Liver (tissue), 9 donors: ENCODE data around the gene F2RL1. TPM values are rescaled to one million over a fixed set of nuclear protein-coding genes. Genes with fewer than 3 reads are reported as not detected.
A peak's percentile ranks its signal among the peaks of the same experiment; 100 is the strongest.
"Not testable (repeated sequence)": the region's sequence is repeated elsewhere in the genome, so short reads cannot be mapped to it uniquely, and the experiment has no call there.

ENCODE experiments used
- DNase-seq: peaks from one replicate; pipeline ENCODE4 v3.0.0-alpha.2; 2017; ENCODE audit warnings: low spot score
- H3K27ac ChIP-seq, 2 donors: one replicate each; pipeline ENCODE4 v1.7.0; 2013; ENCODE audit warnings: inconsistent platforms in 2 of 2, low read length in 2 of 2, control low read depth in 1 of 2, low read depth in 1 of 2, mild to moderate bottlenecking in 1 of 2
- H3K27me3 ChIP-seq, 4 donors: one replicate each; pipeline versions ENCODE4 v1.6.1 to v1.7.0; 2013; ENCODE audit warnings: low read length in 3 of 4, inconsistent platforms in 1 of 4, mild to moderate bottlenecking in 1 of 4, moderate library complexity in 1 of 4; ENCODE audit not compliant: control insufficient read depth in 4 of 4, insufficient read depth in 4 of 4
- H3K36me3 ChIP-seq, 4 donors: one replicate each; pipeline versions ENCODE4 v1.6.1 to v1.7.0; 2013; ENCODE audit warnings: low read length in 3 of 4, mild to moderate bottlenecking in 3 of 4, low read depth in 1 of 4, moderate library complexity in 1 of 4; ENCODE audit not compliant: control insufficient read depth in 4 of 4, insufficient read depth in 3 of 4
- H3K4me1 ChIP-seq, 4 donors: one replicate each; pipeline versions ENCODE4 v1.6.1 to v1.7.0; 2013; ENCODE audit warnings: low read length in 3 of 4, mild to moderate bottlenecking in 3 of 4, moderate library complexity in 1 of 4; ENCODE audit not compliant: control insufficient read depth in 4 of 4, insufficient read depth in 4 of 4
- H3K4me3 ChIP-seq, 3 donors: one replicate each; pipeline versions ENCODE4 v1.6.1 to v1.7.0; 2013; ENCODE audit warnings: low read length in 3 of 3, control low read depth in 1 of 3, low read depth in 1 of 3, mild to moderate bottlenecking in 1 of 3
- H3K9ac ChIP-seq, 2 donors: one replicate each; pipeline ENCODE4 v1.7.0; 2013; ENCODE audit warnings: low read length in 2 of 2, mild to moderate bottlenecking in 2 of 2, moderate library complexity in 2 of 2, control low read depth in 1 of 2, low read depth in 1 of 2
- H3K9me3 ChIP-seq, 4 donors: one replicate each; pipeline versions ENCODE4 v1.6.1 to v1.7.0; 2013; ENCODE audit warnings: low read length in 3 of 4; ENCODE audit not compliant: control insufficient read depth in 4 of 4
- CTCF ChIP-seq: fragments of 150-350 bp; IDR thresholded peaks from 2 replicates; pipeline ENCODE4 v1.5.1; 2017; ENCODE audit warnings: improper control_type of control experiment, low read depth, low read length; ENCODE audit not compliant: missing input control
- FOXA1 ChIP-seq: IDR thresholded peaks from 2 replicates; pipeline ENCODE4 v1.6.1; 2016; ENCODE audit warnings: antibody characterized with exemption
- FOXA2 ChIP-seq: IDR thresholded peaks from 2 replicates; pipeline ENCODE4 v1.6.1; 2016; ENCODE audit warnings: antibody characterized with exemption
- GABPA ChIP-seq, 2 donors: IDR thresholded peaks in 1 of 2; conservative IDR thresholded peaks in 1 of 2; 2 replicates each; pipeline ENCODE4 v1.6.1; 2016; ENCODE audit warnings: antibody characterized with exemption in 2 of 2, mild to moderate bottlenecking in 1 of 2, moderate library complexity in 1 of 2
- HNF4A ChIP-seq, 2 donors: conservative IDR thresholded peaks; 2 replicates each; pipeline ENCODE4 v1.6.1; 2016; ENCODE audit warnings: antibody characterized with exemption in 2 of 2, mild to moderate bottlenecking in 2 of 2
- JUND ChIP-seq, 2 donors: IDR thresholded peaks; 2 replicates each; pipeline ENCODE4 v1.6.1; 2016; ENCODE audit warnings: antibody characterized with exemption in 2 of 2
- MAX ChIP-seq: IDR thresholded peaks from 2 replicates; pipeline ENCODE4 v1.6.1; 2016; ENCODE audit warnings: antibody characterized with exemption
- NR2F2 ChIP-seq: IDR thresholded peaks from 2 replicates; pipeline ENCODE4 v1.6.1; 2016; ENCODE audit warnings: antibody characterized with exemption
- RAD21 ChIP-seq, 2 donors: IDR thresholded peaks; 2 replicates each; pipeline ENCODE4 v1.6.1; 2016; ENCODE audit warnings: antibody characterized with exemption in 2 of 2, mild to moderate bottlenecking in 2 of 2
- REST ChIP-seq: IDR thresholded peaks from 2 replicates; pipeline ENCODE4 v1.6.1; 2016; ENCODE audit warnings: antibody characterized with exemption, mild to moderate bottlenecking
- RXRA ChIP-seq, 2 donors: IDR thresholded peaks; 2 replicates each; pipeline ENCODE4 v1.6.1; 2017 to 2018; ENCODE audit warnings: antibody characterized with exemption in 2 of 2, mild to moderate bottlenecking in 1 of 2
- SP1 ChIP-seq: IDR thresholded peaks from 2 replicates; pipeline ENCODE4 v1.6.1; 2018; ENCODE audit warnings: antibody characterized with exemption, mild to moderate bottlenecking
- TAF1 ChIP-seq: conservative IDR thresholded peaks from 2 replicates; pipeline ENCODE4 v1.6.1; 2016; ENCODE audit warnings: antibody characterized with exemption, mild to moderate bottlenecking
- YY1 ChIP-seq: IDR thresholded peaks from 2 replicates; pipeline ENCODE4 v1.6.1; 2016; ENCODE audit warnings: antibody characterized with exemption, mild to moderate bottlenecking
- WGBS: extraction: QIAGEN DNeasy Blood & Tissue Kit; methylation state at CpG from one replicate; pipeline ENCODE4 v1.1.7; 2013; 5-methylcytosine and 5-hydroxymethylcytosine counted together
- polyA plus RNA-seq, 2 donors: library from polyadenylated mRNA; stranded (reverse) in 1 of 2; unstranded in 1 of 2; fragments of 200-250 nt in 1 of 2; fragments of >200 nt in 1 of 2; fragmentation: Nextera tagmentation in 1 of 2; extraction: Ambion mirVana in 1 of 2; gene quantifications; one replicate each; pipeline versions ENCODE4 v1.2.1 to v1.2.3, GENCODE V29; 2013 to 2015
- total RNA-seq, 2 donors: library from RNA; depleted of rRNA; stranded (reverse); fragments of >200 nt; gene quantifications; one replicate each; pipeline ENCODE4 v1.2.3, GENCODE V29; 2014
- TF ChIP-seq, protein P1 (sequence below): IDR thresholded peaks from 2 replicates; pipeline ENCODE4 v1.6.1; 2016; ENCODE audit warnings: antibody characterized with exemption
- TF ChIP-seq, protein P2 (sequence below): IDR thresholded peaks from 2 replicates; pipeline ENCODE4 v1.6.1; 2016; ENCODE audit warnings: antibody characterized with exemption
- donor health status: healthy.
- donor health status: healthy.
- donor health status: healthy.
- donor health status: healthy.
- donor health status: healthy.

The F2RL1 gene
- total and polyA plus RNA-seq, 4 donors, result 3.1 to 8.9 (median 5.7) TPM

DNA sequence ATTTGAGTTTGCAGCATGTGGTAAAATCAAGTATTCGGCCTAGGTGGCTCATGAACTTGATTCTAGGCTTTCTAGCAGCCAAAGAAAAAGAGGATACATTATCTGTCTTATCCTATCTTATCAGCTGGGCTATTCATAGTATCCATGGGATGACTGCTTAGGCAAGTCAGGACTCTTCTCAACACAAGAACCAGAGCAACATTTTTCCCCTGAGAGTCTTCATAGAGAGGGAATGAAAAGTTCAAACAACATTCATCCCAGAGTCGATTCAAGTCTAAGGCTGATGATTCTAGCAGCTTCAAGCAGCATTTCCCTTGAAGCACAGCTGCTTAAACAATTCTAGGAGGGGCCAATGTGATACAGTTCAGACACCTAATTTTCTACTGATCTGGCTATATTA lies 33.9 kb downstream of the F2RL1 start (continued):
- no peak for TF ChIP-seq TAF1

- H3K9me3 ChIP-seq, H3K27ac ChIP-seq, H3K9ac ChIP-seq, DNase-seq, H3K36me3 ChIP-seq, H3K27me3 ChIP-seq, H3K4me3 ChIP-seq, H3K4me1 ChIP-seq: not testable (repeated sequence)
- 89% methylated on average over 3 of the region's 3 CpGs for WGBS
Observed at GRCh38 chr5:76853741-76854140, 34.9 kb downstream of the F2RL1 start.

- no peak overlapping the region for H3K4me3 ChIP-seq
- H3K27ac ChIP-seq, result no peak overlapping the region
- H3K9me3 ChIP-seq, result no peaks in the 10 kb centered on the region
- H3K36me3 ChIP-seq, result no peaks in the 10 kb centered on the region
- no peak for DNase-seq
- no peaks in the 10 kb centered on the region for H3K27me3 ChIP-seq
- H3K9ac ChIP-seq, result no peak overlapping the region
- peaks cover 0 to 2% (median 0%) of the 10 kb centered on the region in 4 donors for H3K4me1 ChIP-seq
- TF ChIP-seq FOXA1, result no peak
Observed at GRCh38 chr5:76854644-76855043, 35.8 kb downstream of the F2RL1 start.

GRCh38 chr5:76855501-76855900 lies 36.7 kb downstream of the F2RL1 start:
- H3K9me3 ChIP-seq, H3K27me3 ChIP-seq, H3K9ac ChIP-seq, H3K4me1 ChIP-seq, H3K4me3 ChIP-seq, DNase-seq, H3K36me3 ChIP-seq: not testable (repeated sequence)
- peak; percentile 6 to 52 for TF ChIP-seq HNF4A (conservative IDR thresholded peaks at IDR 0.05)
- H3K27ac ChIP-seq, result peak overlapping the region in 1 of 2 donors; percentile 23

GRCh38 chr5:76855961-76856360 lies 37.1 kb downstream of the F2RL1 start:
- no peaks in the 10 kb centered on the region for H3K36me3 ChIP-seq
- H3K9me3 ChIP-seq, result no peaks in the 10 kb centered on the region
- H3K4me1 ChIP-seq, result peaks cover 0 to under 1% (median 0%) of the 10 kb centered on the region in 4 donors
- WGBS, result 82% methylated on average over 3 of the region's 3 CpGs
- H3K9ac ChIP-seq, result no peak overlapping the region
- H3K27me3 ChIP-seq, result no peaks in the 10 kb centered on the region
- TF ChIP-seq SP1 (no peak), JUND (IDR thresholded peaks at IDR 0.05) (no peak), FOXA1 (no peak), MAX (no peak), RXRA (IDR thresholded peaks at IDR 0.05) (no peak), FOXA2 (no peak), NR2F2 (no peak), YY1 (no peak), RAD21 (IDR thresholded peaks at IDR 0.05) (no peak), REST (no peak), CTCF (no peak), TAF1 (no peak), GABPA (IDR thresholded peaks at IDR 0.05 in 1 of 2, conservative IDR thresholded peaks at IDR 0.05 in 1 of 2) (no peak), HNF4A (conservative IDR thresholded peaks at IDR 0.05) (no peak)
- TF ChIP-seq, protein P1, sequence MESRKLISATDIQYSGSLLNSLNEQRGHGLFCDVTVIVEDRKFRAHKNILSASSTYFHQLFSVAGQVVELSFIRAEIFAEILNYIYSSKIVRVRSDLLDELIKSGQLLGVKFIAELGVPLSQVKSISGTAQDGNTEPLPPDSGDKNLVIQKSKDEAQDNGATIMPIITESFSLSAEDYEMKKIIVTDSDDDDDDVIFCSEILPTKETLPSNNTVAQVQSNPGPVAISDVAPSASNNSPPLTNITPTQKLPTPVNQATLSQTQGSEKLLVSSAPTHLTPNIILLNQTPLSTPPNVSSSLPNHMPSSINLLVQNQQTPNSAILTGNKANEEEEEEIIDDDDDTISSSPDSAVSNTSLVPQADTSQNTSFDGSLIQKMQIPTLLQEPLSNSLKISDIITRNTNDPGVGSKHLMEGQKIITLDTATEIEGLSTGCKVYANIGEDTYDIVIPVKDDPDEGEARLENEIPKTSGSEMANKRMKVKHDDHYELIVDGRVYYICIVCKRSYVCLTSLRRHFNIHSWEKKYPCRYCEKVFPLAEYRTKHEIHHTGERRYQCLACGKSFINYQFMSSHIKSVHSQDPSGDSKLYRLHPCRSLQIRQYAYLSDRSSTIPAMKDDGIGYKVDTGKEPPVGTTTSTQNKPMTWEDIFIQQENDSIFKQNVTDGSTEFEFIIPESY, result no peak
- TF ChIP-seq, protein P2, sequence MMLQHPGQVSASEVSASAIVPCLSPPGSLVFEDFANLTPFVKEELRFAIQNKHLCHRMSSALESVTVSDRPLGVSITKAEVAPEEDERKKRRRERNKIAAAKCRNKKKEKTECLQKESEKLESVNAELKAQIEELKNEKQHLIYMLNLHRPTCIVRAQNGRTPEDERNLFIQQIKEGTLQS, result no peak
- H3K4me3 ChIP-seq, result no peak overlapping the region
- DNase-seq, result no peak
- H3K27ac ChIP-seq, result peak overlapping the region in 1 of 2 donors; percentile 23
